Fibroblast of peridontal ligament (primary cell): ENCODE data around the gene CHST11.

Experiments
- DNase-seq: peaks from one replicate; pipeline ENCODE4 v3.0.0-alpha.2; 2010; ENCODE audit errors: extremely low read depth

The CHST11 gene

DNA sequence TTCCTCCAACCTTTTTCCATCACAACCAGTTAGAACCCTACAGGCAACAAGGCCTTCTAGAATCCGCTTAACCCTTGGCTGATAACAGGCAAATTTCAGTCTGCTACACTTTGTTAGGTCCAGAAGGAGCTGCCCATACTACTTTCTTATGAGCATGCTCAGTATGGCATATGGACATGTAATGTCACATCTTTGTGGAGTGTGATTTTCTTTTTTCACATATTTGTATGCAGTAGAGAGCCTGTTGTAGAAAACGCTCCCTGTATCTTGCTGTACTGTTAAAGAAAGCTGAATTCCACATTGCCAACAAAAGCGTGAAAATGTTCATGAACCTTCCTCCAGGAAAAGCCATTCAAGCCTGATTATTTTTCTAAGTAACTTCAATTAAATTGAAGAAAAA lies 304.9 kb downstream of the CHST11 start:
- DNase-seq: no peak

DNA sequence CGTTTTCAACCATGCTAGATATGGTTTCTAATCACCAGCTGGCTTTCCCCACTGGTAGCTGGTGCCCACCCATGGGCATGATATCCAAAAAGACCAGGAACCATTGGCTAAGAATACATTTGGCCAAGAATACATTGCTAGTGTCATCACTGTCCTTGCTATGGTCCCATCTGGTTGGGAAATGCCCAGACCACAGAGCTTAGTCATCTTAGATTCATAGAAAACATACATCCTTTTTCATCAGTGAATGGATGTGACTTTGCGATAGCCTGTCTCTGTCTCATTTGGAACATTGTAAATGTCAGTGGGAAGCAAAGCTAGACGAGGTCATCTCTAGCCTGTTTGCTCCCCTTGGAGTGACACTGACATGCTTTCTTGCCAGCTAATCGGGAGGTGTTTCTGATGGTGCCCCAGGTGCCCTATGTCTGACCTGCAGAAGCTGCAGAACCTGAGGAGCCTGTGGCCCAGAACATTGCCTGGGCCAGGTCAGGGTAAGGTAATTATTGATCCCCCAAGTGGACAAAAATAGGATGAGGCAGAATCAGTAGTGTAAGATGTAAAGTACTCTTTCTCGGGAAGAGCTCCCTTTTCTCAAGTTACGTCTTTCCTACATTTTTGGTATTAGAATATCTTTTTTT lies 306.5 kb downstream of the CHST11 start:
- no peak for DNase-seq

DNA sequence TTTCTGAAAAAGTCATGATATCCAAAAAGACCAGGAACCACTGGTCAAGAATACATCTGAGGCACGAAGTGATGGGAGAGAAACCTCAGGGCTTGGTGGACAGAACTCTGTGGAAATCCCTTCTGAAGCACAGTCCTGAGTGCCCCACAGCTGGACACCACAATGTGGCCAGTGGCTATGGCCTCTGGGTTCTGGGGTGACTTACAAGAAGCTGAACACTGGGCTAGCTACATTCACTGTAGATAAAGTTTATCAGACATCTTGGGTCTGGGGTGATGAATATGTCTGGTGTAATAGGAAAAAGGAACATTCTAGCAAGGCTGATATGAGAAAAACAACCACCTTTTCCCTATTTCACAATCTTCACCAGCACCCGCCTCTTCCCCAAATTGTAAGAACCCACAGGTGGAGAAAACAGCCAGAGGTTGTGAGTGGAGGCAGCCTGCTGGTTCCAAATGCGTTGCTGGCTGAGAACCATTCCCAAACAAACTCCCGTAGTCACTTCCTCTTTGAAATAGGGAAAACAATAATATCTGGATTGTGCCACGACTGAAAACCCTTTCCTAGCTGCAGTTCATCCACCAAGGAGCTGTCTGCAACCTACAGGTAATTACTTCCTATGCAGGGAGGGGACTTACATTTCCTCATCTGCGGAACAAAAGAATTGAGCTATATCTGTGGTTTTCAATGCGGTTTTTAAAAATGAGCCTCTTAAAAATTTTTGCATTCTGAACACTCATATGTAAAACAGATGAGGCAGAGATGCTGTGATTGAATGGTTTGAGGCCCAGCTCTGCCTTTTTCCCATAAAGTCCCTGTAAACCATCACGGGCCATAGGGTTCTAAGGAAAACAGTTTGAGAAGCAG lies 307.7 kb downstream of the CHST11 start:
- no peak for DNase-seq

DNA sequence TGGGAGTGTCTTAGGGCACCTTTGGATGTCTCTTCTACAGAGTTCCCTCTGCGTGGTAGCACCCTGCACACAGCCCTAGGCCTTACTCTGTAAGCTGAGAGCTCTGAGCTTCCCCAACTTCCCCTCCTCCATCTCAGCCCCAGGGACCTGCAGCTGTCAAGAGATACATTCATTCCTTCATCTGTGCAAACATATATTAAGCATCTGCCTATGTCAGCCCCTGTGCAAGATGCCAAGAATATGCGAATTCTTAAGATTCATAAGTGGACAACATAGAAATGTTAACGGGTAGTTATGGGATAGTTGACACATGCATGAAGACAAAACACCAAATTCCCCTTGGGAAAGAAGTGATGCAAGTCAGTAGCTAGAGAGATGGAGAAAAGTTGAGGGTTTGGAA lies 310.5 kb downstream of the CHST11 start:
- peak; percentile 17 for DNase-seq

DNA sequence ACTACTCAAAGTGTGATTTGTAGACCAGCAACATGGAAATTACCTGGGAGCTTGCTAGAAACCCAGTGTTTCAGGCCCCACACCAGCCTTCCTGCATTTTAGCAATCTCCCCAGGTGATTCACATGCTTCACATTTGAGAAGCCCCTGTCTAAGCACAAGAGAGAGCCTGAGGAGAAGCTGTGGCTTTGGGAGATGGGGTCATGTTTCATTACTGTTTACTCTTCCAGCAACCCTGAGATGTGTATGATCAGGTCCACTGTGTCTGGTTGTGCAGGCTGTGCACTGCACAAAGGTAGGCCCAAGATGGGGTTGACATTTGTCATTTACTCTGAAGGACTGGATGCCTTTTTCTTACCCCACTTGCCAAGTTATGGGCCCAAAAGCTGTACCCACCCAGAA lies 311.3 kb downstream of the CHST11 start:
- no peak for DNase-seq

DNA sequence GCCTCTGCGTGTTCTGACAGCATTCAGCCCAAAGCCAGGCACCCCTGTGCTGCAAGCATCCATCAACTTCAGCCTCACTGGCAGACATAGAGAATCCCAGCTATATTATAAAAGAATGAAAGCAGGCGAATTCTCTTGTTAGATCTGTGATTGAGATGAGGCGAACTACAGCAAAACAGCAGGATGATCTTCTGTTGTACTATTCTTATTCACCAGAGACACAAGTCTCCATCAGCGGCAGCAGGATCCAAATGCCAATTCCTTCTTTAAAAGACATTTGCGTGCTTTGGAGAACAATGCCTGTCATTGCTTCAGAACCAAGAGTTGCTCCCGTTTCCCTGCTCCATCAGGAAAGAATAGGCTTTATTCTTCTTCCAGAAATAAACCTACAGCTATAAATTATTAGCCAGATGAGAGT lies 312.4 kb downstream of the CHST11 start:
- DNase-seq: no peak

DNA sequence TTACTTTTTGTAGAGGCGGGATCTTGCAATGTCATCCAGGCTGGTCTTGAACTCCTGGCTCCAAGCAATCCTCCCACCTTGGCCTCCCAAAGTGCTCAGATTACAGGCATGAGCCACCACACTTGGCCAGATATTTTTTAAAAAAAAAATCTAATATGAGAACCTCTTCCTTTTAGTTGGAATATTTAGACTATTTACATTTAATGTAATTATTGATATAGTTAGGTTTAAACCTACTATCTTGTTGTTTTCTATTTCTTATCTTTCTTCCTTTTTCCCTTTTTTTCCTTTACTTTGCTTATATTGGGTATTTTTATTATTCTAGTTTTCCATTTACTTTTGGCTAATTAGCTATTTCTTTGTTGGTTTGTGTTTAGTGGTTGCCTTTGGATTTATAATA lies 315.6 kb downstream of the CHST11 start:
- no peak for DNase-seq

DNA sequence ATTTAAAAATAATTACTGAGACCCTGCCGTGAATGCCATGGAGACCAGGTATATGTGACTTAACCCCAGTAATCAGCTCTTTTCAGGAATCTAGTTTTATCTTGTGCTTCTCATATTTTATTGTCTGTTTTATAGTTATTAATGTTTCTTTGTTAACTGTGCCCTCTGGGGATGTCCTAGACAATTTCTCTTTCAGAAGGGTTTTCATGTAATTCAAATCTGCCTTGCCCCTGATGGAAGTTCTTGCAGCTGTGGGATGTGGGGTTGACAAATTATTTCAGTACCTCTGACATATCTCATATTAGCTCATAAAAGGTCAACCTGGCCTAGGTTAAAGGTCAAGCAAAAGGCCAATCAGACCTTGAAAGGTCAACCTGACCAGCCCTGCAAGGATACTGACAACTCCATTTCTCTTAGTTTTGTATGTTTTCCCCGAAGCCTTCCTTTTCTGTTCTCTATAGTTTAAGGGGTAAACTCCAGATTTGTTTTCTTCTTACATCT lies 319.0 kb downstream of the CHST11 start:
- DNase-seq: no peak

DNA sequence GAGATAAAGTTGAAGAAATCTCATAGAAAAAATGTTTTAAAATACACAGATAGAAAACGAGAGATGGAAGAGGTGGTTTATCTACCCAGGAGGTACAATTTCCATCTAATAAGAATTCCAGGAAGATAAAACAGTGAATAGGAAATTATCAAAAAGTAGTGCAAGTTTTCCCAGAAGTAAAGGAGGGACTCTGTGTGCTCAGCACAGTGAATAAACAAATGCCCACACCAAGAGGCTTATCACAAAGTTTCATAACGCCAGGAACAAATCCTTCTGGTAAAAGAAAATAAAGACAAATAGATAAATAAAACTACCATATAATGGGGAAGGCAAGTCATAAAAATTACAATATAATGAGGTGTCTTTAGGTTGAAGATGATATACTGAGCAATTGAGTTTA lies 322.4 kb downstream of the CHST11 start:
- DNase-seq: no peak

DNA sequence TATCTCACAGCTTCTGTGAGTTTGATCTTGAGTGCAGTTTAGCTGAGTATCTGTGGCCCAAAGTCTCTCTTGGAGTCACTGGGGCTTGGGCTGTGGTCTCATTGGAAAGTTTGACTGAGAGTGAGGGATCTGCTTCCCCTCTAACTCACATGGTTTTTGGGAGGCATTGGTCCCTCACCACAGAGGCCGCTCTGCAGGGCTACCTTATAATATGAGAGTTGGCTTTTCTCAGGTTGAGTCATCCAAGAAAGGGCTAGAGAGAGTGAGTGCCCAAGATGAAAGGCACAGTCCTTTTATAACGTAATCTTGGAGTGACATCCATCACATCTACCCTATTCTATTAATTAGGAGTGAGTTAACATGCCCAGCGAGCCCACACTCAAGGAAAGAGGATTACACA lies 325.5 kb downstream of the CHST11 start:
- DNase-seq: no peak

DNA sequence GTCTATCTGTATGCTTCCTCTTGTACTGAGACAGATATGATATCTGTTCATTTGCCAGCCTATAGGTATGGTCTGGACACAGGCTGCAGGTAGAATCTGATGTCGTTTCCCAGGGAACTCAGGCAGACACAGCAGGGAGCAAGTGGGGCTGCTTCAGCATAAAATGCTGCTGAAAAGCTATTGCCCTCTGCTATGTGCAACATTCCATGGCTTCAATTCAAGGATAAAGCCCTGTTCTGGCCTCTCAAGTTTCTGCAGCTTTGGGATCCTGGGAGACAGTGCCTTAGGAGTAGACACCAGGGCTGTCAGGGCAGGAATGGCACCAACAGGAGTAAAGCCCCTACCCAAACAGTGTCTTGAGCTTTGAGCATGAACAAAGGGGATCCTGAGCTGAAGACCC lies 327.8 kb downstream of the CHST11 start:
- peak; percentile 45 for DNase-seq

DNA sequence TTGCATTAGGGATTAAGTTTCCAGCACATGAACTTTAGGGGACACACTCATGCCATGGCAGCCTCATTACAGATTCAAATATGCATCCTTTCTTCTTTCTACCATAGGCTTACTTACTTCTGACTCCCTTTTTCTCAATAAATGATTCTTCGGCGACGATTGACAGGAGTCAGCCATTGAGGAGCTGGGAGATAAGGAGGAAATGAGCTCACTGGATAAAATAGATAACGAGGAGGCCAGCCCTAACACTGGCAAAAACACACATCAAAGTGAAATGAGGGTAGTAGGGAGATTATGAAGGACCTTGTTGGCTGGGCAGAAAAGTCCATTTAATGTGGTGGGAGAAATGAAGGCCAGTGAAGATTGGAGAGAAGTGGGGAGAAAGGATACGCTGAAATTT lies 329.1 kb downstream of the CHST11 start:
- no peak for DNase-seq

DNA sequence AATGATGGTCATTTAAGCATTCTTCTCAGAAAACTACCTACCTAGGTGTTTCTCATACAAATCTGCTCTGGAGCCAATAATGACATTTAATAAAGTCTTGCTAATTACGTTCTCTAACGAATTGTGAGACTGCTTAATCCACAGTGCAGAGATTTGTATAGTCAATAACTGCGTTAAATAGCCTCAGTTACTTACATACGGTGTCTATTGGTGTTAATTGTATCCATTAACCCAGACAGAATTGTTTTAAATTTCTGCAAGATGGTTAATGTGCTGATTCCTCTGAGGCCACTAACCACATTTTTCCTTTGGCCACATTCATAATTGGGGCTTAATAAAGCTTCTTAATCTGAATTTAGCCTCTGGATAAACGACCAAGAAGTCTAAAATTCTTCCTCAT lies 329.6 kb downstream of the CHST11 start:
- no peak for DNase-seq

DNA sequence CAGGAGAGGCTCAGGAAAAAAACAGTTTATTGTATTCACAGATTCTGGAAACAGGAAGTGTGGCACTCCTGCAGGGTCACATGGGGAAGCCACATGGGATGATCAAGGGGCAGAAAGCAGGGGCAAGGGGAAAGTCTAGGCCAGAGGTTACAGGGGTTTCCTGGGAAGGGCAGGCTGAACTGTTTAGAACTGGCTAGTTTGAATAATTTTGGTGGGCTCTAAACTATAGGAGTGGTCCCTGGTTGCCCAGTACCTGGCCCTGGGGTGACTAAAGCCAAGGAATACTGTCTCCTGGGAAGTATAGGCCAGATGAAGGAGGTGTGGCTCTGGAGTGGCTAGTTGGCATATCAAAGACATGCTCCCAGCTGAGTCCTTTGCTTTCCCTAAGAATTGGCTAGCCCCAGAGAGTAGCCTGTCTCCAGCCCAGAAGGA lies 332.1 kb downstream of the CHST11 start:
- no peak for DNase-seq

DNA sequence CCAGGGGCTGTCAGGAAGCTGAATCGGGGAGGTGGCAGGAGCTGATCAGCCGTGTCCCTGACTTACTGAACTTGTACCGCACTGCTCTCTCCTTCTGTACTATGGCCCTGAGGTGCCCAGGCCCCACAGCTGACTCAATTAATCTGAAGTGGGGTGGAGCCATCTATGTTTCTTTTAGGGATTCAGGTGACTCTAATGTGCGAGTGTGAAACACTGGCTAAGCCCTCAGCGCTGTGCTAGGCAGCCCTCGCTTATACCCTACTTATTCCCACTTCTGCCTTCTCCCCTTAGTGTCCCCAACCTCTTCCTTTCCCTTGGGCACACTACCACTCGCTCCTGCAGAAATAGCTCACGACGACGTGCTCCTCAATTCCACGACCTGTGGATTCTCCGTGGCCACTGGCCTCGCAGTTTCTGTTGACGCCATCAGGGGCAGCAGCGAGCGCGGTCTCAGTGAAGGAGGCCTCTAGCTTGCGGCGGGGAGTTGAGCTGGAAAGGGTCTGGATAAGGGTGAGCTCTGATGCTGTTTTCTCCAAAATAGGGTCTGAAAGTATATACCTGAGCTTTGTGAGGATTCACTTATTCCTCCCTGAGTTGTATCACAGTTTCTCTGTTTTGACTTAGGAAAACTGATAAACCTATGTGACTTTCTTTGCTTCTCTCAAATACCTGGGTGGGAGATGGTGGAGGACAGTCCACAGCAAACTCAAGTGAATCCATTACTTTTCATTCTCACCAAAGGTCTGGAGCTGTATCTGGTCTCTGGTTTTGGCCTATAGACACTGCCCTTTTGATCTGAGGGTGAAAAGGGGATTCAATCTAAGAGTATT lies 333.8 kb downstream of the CHST11 start:
- DNase-seq: no peak

DNA sequence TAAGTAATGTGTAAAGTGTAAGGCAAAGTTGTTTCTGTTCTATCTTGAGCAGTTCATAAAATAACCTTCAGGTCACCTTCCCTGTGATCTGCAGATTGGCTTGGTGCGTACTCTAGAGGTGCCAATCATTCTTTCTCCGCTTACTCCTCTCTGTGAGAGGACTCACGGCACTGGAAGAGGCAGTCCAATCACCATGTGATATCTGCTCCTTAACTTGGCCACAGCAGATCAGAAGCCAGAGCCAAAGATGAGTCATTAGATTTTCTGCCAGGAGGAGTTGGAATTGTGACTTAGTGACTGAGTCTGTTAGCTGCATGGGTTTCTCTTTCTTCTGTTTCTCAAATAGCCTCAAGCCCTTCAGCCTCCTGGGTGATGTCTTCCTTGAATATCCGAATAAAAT lies 335.8 kb downstream of the CHST11 start:
- DNase-seq: peak; percentile 97

DNA sequence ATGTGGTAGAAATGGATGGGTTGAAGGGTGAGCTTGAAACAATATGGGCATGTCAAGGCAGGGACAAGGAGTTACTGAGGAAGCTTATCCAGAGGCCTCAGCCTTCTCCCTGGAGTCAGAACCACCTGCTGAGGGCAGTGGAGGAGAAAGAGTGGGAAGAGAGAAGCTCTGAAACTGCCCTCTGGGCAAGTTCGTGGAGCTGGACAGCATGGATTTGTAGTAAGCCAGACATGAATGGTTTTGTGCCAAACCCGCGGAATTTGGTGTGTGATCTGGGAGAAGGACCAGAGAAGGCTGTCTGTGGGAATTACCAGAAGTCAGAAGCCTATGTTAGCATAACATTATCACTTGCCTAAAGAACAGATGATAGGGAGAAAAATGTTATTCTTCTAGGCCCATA lies 336.5 kb downstream of the CHST11 start:
- DNase-seq: peak; percentile 94

DNA sequence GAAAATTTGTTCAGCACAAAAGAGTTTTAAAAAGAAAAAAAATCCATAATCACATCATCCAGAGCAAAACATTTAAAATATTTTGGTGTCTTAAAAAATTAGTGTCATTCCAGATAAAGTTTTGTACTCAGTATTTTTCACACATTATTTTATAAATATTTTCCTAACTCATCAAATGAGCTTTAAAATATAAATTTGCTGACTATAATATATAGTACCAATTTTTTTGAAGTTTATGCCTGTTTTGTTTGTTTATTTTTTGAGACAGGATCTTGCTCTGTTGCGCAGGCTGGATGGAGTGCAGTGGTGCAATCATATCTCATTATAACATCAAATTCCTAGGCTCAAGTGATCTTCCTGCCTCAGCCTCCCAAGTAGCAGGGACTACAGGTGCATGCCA lies 337.2 kb downstream of the CHST11 start:
- no peak for DNase-seq

DNA sequence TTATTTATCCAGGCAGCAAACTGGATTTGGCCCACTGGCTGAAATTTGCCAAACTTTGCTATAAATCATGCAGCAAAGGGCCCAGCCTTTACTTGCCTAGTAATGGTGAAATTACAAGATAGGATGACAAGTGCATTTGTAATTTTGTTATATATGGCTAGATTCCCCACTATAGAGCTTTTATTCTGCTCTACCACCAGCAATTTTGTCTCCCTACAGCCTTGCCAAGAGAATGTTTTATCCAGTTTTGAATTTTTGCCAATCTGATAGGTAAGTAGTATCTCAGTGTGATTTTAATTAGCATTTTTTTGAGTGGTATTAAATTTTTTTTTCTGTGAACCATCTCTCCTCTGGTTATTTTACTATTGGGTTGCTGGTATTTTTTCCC lies 339.7 kb downstream of the CHST11 start:
- no peak for DNase-seq

DNA sequence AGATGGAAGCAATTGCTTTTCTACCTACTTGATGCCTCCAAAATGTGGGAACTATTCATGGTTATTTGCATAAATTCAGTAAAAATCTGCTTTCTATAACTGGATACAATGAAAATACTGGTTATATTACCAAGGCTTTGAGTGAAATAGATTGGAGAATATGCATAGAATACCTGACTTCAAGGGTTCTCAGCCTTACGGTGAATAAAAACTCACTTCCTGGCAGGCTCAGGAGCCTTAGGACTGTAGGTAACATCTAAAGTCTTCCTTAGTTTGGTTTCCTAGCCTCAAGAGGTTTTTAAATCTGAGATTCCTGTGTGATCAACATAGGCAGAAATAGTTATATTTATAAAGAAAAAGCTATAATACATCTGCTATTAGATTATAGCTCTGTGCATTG lies 342.7 kb downstream of the CHST11 start:
- no peak for DNase-seq

DNA sequence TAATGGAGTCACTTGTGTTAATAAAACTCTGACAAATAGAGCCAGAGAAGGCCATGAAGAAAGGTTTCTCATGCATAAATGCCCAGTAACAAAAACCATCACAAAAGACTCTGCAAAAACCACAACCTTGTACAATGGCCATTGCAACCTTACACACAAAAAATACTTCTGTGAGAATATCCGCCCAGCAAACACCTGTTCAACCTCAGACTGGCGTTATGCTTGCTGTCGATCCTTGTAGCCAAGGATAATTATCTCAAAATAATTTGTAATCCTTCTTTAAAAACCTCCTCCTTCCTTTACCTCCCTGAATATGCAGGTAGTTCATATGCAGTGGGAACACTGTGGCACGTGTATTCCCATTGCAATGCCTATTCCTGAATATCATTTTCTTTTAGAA lies 344.3 kb downstream of the CHST11 start:
- DNase-seq: no peak

DNA sequence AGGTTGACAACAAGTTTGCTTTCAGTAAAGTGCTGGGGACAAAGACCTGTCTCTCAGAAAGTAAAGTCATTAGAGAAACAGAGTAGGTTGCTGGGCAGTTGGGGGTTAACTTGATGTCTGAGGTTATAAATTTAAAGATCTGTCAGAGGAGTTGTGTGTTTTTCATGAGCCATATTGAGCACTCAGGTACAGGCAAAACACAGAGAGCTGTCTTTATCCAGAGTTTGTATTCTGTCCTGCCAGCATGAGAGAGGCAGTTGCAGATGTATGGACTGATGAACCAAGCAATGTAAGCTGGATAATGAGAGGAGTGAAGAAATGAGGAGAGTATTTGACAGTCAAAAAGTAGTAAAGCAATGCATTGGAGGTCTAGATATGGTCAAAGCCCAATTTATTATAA lies 344.7 kb downstream of the CHST11 start:
- DNase-seq: no peak
